HepG2 (cell line): ENCODE measurements around the gene SLC39A1. TPM values are rescaled to one million over a fixed set of nuclear protein-coding genes. Genes with fewer than 3 reads are reported as not detected.

Experiments
- KDM5A ChIP-seq: fragments of 200-600 bp; sonication (generic); IDR thresholded peaks from 2 replicates; pipeline ENCODE4 v1.7.0; 2018; ENCODE audit warnings: antibody characterized with exemption, mild to moderate bottlenecking, low read length, borderline replicate concordance
- MAZ ChIP-seq, 2 experiments: sonication (generic) in 1 of 2; formaldehyde crosslinking in 1 of 2; IDR thresholded peaks; 2 replicates each; pipeline versions ENCODE4 v1.5.0 to v1.6.1; 2012 to 2020; ENCODE audit warnings: low read depth in 2 of 2, mild to moderate bottlenecking in 2 of 2, borderline replicate concordance in 1 of 2, improper control_type of control experiment in 1 of 2, low read length in 1 of 2, missing genetic modification reagents in 1 of 2, moderate library complexity in 1 of 2
- NCOA2 ChIP-seq: sonication (generic); formaldehyde crosslinking; IDR thresholded peaks from 2 replicates; pipeline ENCODE4 v1.8.0; 2022; ENCODE audit warnings: inconsistent platforms
- PHB2 ChIP-seq: fragments of 450-650 bp; IDR thresholded peaks from 2 replicates; pipeline ENCODE4 v1.6.1; 2018; ENCODE audit not compliant: partially characterized antibody
- TCF12 ChIP-seq, 2 experiments: fragments of 450-650 bp in 1 of 2; sonication (generic) in 1 of 2; formaldehyde crosslinking in 1 of 2; IDR thresholded peaks; 2 replicates each; pipeline versions ENCODE4 v1.6.1 to v1.8.0; 2017 to 2022; ENCODE audit warnings: antibody characterized with exemption in 1 of 2, mild to moderate bottlenecking in 1 of 2, missing genetic modification reagents in 1 of 2, moderate library complexity in 1 of 2
- XBP1 ChIP-seq: sonication (generic); formaldehyde crosslinking; IDR thresholded peaks from 2 replicates; pipeline ENCODE4 v1.5.0; 2020; ENCODE audit warnings: missing genetic modification reagents
- ZNF224 ChIP-seq: sonication (generic); formaldehyde crosslinking; IDR thresholded peaks from 2 replicates; pipeline ENCODE4 v1.5.0; 2020; ENCODE audit warnings: mild to moderate bottlenecking, missing genetic modification reagents
- ZNF430 ChIP-seq: sonication (generic); formaldehyde crosslinking; IDR thresholded peaks from 2 replicates; pipeline ENCODE4 v1.9.0; 2021; ENCODE audit warnings: mild to moderate bottlenecking, missing genetic modification reagents
- ZNF639 ChIP-seq: conservative IDR thresholded peaks from 2 replicates; pipeline ENCODE4 v1.6.1; 2018; ENCODE audit warnings: missing genetic modification reagents
- ZNF704 ChIP-seq: sonication (generic); formaldehyde crosslinking; IDR thresholded peaks from 2 replicates; pipeline ENCODE4 v1.8.1; 2023; ENCODE audit warnings: mild to moderate bottlenecking, inconsistent platforms, moderate library complexity, missing genetic modification reagents, borderline replicate concordance
- polyA plus RNA-seq, 8 experiments: library from polyadenylated mRNA; depleted of rRNA in 3 of 8; stranded (reverse) in 7 of 8; unstranded in 1 of 8; fragments of >200 nt; fragmentation: Illumina TruSeq in 4 of 8; extraction: Trizol in 4 of 8; gene quantifications; 2 replicates each; pipeline versions ENCODE4 v1.2.1 to v1.2.3, GENCODE V29; 2011 to 2016; ENCODE audit warnings: low read depth in 4 of 8, missing spikeins in 1 of 8, mixed read lengths in 1 of 8; ENCODE audit not compliant: insufficient read depth in 1 of 8
- total RNA-seq, 5 experiments: library from RNA; depleted of rRNA; stranded (reverse); fragments of >200 nt; fragmentation: Illumina TruSeq; extraction: Trizol; gene quantifications; 2 replicates each; pipeline ENCODE4 v1.2.3, GENCODE V29; 2016; ENCODE audit warnings: low read depth in 1 of 5
- TF ChIP-seq, protein P1 (sequence below): sonication (generic); formaldehyde crosslinking; IDR thresholded peaks from 2 replicates; pipeline ENCODE4 v1.4.0; 2020; ENCODE audit warnings: missing genetic modification reagents
- TF ChIP-seq, protein P2 (sequence below): IDR thresholded peaks from 2 replicates; pipeline ENCODE4 v1.6.1; 2016; ENCODE audit warnings: low read depth
- TF ChIP-seq, protein P3 (sequence below): sonication (generic); formaldehyde crosslinking; IDR thresholded peaks from 2 replicates; pipeline ENCODE4 v1.4.0; 2020; ENCODE audit warnings: missing genetic modification reagents

SLC39A1 gene
- total and polyA plus RNA-seq, 2 of the 13 experiments (the other 11 are each of a cell fraction or from before 2014, with no cell fraction given), result 71.2 to 78.4 TPM

DNA sequence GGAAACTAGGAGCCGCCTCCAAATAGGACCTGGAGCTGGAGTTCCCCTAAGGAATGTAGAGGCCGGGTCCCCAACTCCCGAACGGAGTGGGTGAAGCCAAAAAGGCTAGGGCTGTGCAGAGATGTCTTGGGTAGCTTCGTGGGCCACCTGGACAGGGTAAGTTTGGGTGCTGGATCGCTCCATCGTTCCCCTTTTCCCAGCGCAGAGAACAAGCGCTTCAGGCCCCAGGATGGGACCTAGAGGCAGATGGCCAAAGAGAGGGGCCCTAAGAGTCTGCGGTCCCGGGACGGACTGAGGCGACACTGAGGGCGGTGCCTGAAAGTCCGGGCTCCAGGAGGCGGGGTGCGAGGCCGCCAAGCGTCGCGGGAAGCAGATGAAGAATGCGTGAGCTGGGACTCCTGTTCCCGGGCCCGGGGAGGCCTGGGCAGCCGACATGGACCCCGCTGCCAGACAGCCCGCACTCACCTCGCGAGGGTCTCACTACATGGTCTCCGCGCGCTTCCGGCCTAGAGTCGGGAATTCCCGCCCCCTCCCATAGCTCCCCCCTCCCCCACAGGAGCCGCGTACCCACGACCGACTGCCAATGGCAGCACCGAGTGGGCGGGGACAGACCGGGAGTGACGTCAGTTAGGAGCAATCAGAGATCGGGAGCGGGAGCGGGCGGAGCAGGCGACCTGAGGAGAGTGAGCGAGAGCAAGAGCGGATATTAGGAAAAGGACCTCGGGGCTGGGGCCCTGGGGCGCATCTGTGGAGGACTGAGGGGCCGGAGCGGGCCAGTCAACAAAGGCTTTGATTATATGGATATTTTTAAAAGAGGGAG is at the start of gene SLC39A1 (continued):
- no peak; the same call in 1 of the 2 replicates for TF ChIP-seq ZNF430 (CRISPR knock-in tag)
- TF ChIP-seq NCOA2, result no peak
- peak; percentile 86 for TF ChIP-seq MAZ (IDR thresholded peaks at IDR 0.05; ENCODE audit: borderline replicate concordance, low read depth, low read length)
- TF ChIP-seq MAZ (CRISPR knock-in tag; IDR thresholded peaks at IDR 0.05; ENCODE audit: low read depth), result peak; percentile 40; the same call in 1 of the 2 replicates
- TF ChIP-seq TCF12 (IDR thresholded peaks at IDR 0.05), result no peak
- TF ChIP-seq TCF12 (CRISPR knock-in tag; IDR thresholded peaks at IDR 0.05), result 0 out of 2 replicates have a peak, but pooled peaks have one; percentile 49
- TF ChIP-seq PHB2, result no peak
- TF ChIP-seq ZNF224, result no peak
- TF ChIP-seq, protein P1, sequence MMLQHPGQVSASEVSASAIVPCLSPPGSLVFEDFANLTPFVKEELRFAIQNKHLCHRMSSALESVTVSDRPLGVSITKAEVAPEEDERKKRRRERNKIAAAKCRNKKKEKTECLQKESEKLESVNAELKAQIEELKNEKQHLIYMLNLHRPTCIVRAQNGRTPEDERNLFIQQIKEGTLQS (CRISPR knock-in tag), result no peak
- no peak for TF ChIP-seq XBP1 (CRISPR knock-in tag)
- TF ChIP-seq ZNF704 (CRISPR knock-in tag), result no peak
- peak; percentile 53; the same call in 1 of the 2 replicates for TF ChIP-seq KDM5A
- TF ChIP-seq, protein P2, sequence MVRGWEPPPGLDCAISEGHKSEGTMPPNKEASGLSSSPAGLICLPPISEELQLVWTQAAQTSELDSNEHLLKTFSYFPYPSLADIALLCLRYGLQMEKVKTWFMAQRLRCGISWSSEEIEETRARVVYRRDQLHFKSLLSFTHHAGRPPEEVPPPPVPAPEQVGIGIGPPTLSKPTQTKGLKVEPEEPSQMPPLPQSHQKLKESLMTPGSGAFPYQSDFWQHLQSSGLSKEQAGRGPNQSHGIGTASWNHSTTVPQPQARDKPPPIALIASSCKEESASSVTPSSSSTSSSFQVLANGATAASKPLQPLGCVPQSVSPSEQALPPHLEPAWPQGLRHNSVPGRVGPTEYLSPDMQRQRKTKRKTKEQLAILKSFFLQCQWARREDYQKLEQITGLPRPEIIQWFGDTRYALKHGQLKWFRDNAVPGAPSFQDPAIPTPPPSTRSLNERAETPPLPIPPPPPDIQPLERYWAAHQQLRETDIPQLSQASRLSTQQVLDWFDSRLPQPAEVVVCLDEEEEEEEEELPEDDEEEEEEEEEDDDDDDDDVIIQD, result no peak
- TF ChIP-seq, protein P3, sequence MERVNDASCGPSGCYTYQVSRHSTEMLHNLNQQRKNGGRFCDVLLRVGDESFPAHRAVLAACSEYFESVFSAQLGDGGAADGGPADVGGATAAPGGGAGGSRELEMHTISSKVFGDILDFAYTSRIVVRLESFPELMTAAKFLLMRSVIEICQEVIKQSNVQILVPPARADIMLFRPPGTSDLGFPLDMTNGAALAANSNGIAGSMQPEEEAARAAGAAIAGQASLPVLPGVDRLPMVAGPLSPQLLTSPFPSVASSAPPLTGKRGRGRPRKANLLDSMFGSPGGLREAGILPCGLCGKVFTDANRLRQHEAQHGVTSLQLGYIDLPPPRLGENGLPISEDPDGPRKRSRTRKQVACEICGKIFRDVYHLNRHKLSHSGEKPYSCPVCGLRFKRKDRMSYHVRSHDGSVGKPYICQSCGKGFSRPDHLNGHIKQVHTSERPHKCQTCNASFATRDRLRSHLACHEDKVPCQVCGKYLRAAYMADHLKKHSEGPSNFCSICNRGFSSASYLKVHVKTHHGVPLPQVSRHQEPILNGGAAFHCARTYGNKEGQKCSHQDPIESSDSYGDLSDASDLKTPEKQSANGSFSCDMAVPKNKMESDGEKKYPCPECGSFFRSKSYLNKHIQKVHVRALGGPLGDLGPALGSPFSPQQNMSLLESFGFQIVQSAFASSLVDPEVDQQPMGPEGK, result peak; percentile 86
- TF ChIP-seq ZNF639 (CRISPR knock-in tag), result peak; percentile 22; the same call in 1 of the 2 replicates
